Erythroblast (primary cell): Measurements from ENCODE around the gene TOM1L2.

Experiments used
- GATA1 ChIP-seq: IDR thresholded peaks from 2 replicates; pipeline ENCODE4 v1.6.1; 2011; ENCODE audit warnings: low read depth, mild to moderate bottlenecking, control low read depth, low read length, moderate library complexity
- POLR2A ChIP-seq: IDR thresholded peaks from 2 replicates; pipeline ENCODE4 v1.6.1; 2011; ENCODE audit warnings: mild to moderate bottlenecking, low read length

GRCh38 chr17:17884391-17885357 is 87.5 kb downstream of the TOM1L2 start:
- TF ChIP-seq POLR2A (no peak), GATA1 (no peak)
